Cardiac fibroblast (primary cell): ENCODE data around the gene ATP10D.
A peak's percentile ranks its signal among the peaks of the same experiment; 100 is the strongest.

Experiments
- DNase-seq, 2 donors: peaks; one replicate each; pipeline versions ENCODE4 v3.0.0 to v3.0.0-alpha.2; 2010; ENCODE audit warnings: low read depth in 2 of 2
- H3K4me3 ChIP-seq, 2 donors: replicated peaks in 1 of 2; 1 replicate in 1 of 2; 2 replicates in 1 of 2; pipeline ENCODE4 v1.5.1; 2011; ENCODE audit warnings: low read depth in 2 of 2, low read length in 2 of 2, mild to moderate bottlenecking in 2 of 2, moderate library complexity in 1 of 2
- TF ChIP-seq, protein P1 (sequence below): IDR thresholded peaks from one replicate; pipeline ENCODE4 v1.5.1; 2011; ENCODE audit warnings: low read depth, mild to moderate bottlenecking, low read length, inconsistent platforms

Gene ATP10D

GRCh38 chr4:47624031-47624441 is 139.0 kb downstream of the ATP10D start:
- H3K4me3 ChIP-seq, result no peak overlapping the region
- TF ChIP-seq, protein P1, sequence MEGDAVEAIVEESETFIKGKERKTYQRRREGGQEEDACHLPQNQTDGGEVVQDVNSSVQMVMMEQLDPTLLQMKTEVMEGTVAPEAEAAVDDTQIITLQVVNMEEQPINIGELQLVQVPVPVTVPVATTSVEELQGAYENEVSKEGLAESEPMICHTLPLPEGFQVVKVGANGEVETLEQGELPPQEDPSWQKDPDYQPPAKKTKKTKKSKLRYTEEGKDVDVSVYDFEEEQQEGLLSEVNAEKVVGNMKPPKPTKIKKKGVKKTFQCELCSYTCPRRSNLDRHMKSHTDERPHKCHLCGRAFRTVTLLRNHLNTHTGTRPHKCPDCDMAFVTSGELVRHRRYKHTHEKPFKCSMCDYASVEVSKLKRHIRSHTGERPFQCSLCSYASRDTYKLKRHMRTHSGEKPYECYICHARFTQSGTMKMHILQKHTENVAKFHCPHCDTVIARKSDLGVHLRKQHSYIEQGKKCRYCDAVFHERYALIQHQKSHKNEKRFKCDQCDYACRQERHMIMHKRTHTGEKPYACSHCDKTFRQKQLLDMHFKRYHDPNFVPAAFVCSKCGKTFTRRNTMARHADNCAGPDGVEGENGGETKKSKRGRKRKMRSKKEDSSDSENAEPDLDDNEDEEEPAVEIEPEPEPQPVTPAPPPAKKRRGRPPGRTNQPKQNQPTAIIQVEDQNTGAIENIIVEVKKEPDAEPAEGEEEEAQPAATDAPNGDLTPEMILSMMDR, result no peak
- peak; percentile 63 to 79 for DNase-seq

- H3K4me3 ChIP-seq, result no peak overlapping the region
- DNase-seq, result no peak
- TF ChIP-seq, protein P1, result no peak
These were observed 146.1 kb downstream of the ATP10D start for GRCh38 chr4:47631161-47631560.

- H3K4me3 ChIP-seq, result no peak overlapping the region
- peak in 1 of 2 donors; percentile 76 for DNase-seq
- TF ChIP-seq, protein P1, result no peak
These were observed 154.5 kb downstream of the ATP10D start for GRCh38 chr4:47639531-47639930.

DNA sequence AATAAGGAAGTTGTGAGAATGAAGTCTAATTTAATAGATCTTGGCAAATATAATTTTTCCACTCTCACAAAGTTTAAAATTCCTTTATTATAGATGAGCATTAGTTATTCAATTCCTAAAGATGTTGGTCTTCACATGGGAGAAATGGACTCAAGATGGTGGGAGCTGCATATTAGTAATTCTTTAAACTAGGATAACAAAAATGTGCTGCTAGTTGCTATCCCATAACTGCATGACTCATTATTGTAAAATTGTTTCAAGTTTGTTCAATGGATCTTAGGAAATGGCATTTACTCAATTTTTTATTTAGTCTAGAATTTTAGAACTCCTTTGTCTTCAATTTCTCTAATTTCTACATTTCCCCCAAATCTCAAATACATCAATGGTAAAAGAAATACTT is 155.8 kb downstream of the ATP10D start:
- peak in 1 of 2 donors; percentile 35 for DNase-seq
- TF ChIP-seq, protein P1, result no peak

GRCh38 chr4:47641755-47642154 is 156.7 kb downstream of the ATP10D start:
- no peak overlapping the region for H3K4me3 ChIP-seq
- peak in 1 of 2 donors; percentile 23 for DNase-seq
- TF ChIP-seq, protein P1, result no peak

More for the DNA sequence above, 155.8 kb downstream of the ATP10D start:
- no peak overlapping the region for H3K4me3 ChIP-seq

DNA sequence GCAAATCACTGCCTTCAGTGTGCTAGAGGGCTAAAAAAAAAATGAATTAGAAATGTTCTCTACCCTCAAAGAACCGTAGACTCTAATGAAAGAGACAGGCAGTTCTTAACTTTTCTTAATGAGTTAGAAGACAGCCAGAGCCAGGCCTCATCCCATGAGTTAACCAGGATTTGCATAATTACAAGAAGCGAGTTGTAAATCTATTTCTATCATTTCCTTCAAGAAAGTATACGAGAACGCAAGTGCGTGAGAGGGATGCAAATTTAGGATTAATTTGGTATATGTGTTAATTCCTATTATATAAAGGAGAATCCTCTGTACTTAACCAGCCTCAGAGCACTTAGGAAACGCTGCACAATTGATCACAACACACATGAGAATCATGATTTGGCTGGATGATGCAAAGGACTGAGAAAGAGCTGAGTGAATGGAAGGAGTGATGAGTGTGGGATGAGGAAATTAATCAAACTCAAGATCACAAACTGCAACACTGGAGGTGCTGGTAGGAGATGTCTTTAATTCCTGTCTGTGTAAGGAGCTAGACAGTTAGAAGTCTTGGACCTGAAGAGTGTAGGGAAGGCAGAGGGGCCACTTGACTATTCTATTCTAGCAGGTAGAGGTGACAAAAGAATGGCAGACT is 157.2 kb downstream of the ATP10D start:
- no peak for DNase-seq

More for the DNA sequence above, 157.2 kb downstream of the ATP10D start:
- no peak overlapping the region for H3K4me3 ChIP-seq
- TF ChIP-seq, protein P1, result no peak
